Neural progenitor cell (in vitro differentiated cells): ENCODE measurements around the gene DOLK.

Experiments
- CTCF ChIP-seq: fragments of 200-600 bp; sonication (generic); IDR thresholded peaks from 2 replicates; pipeline ENCODE4 v1.5.1; 2017; ENCODE audit warnings: antibody characterized with exemption, mild to moderate bottlenecking
- EZH2phosphoT487 ChIP-seq: fragments of 200-600 bp; sonication (generic); IDR thresholded peaks from 2 replicates; pipeline ENCODE4 v1.6.1; 2017; ENCODE audit warnings: antibody characterized with exemption

GRCh38 chr9:128969491-128969890 lies 22.1 kb upstream of the DOLK start:
- TF ChIP-seq EZH2phosphoT487 (no peak), CTCF (no peak)
